Activated T-helper 2 cell treated with anti-CD3 and anti-CD28 coated beads, Interferon-gamma antibody, Interleukin-2, Interleukin-4, amounts not matched to agents 10 μg/mL and 5 μg/mL and 100 μg/mL, durations not matched to agents 14 hours and 24 hours and 36 hours (primary cell): Measurements from ENCODE around the gene RPL3. TPM values are rescaled to one million over a fixed set of nuclear protein-coding genes. Genes with fewer than 3 reads are reported as not detected.
A peak's percentile ranks its signal among the peaks of the same experiment; 100 is the strongest.

ENCODE experiments used
- DNase-seq: peaks from one replicate; pipeline ENCODE4 v3.0.0; 2021; ENCODE audit warnings: low spot score
- H3K27ac Mint-ChIP-seq: one replicate; pipeline ENCODE4 v1.8.0; 2021; ENCODE audit warnings: mixed read lengths
- H3K27me3 Mint-ChIP-seq: one replicate; pipeline ENCODE4 v1.8.0; 2021; ENCODE audit warnings: low read depth, mixed read lengths
- H3K36me3 Mint-ChIP-seq: one replicate; pipeline ENCODE4 v1.8.0; 2021; ENCODE audit warnings: low read depth, mixed read lengths
- H3K4me1 Mint-ChIP-seq: one replicate; pipeline ENCODE4 v1.8.0; 2021; ENCODE audit warnings: low read depth, mixed read lengths
- H3K4me3 Mint-ChIP-seq: one replicate; pipeline ENCODE4 v1.8.0; 2021; ENCODE audit warnings: low read depth, mild to moderate bottlenecking, moderate library complexity, mixed read lengths
- H3K9me3 Mint-ChIP-seq: one replicate; pipeline ENCODE4 v1.8.0; 2021; ENCODE audit warnings: mixed read lengths
- intact Hi-C: fragments of 100-400 bp; cut with micrococcal nuclease; formaldehyde crosslinking; loops from one replicate; pipeline ENCODE4 v1.15.1; 2023
- total RNA-seq: library from RNA; stranded (reverse); gene quantifications from 2 replicates; pipeline ENCODE4 v1.2.3, GENCODE V29; 2022

RPL3 gene
- total RNA-seq, 1 donor from 2014 or later, result 2,255 TPM

DNA sequence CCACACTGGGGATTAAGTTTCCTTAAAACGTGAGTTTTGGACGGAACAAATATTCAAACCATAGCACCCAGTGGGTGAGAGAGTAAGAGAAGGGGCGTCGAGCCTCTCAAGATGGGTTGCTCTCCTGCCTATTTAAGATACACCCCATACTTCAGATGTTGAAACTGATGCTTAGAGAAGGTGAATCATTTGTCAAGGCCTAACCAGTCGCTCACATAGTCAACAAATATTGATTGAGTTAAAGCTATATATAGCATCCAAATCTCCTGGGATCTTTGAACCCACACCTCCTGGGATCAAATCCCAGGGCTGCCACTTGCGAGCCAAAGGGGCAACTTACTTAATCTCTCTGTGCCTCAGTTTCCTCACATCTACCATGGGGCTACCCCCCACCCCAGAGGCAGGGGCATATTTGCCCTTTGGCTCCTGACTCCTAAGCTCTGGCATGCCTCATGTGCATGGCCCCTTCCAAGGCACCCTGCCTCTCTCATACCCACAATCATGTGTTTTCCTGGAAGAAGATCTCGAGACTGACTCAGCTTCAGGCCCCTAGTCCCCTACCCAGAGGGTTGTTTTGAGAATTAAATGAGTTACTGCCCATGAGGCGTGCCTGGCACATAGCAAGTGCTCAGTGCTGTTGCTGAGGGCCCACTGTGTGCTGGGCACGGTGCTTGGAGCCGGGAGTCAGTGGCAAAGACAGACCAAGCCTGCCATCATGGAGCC lies 55.6 kb downstream of the RPL3 start:
- no peak for DNase-seq
- peak overlapping the region; percentile 92 for H3K27ac Mint-ChIP-seq
- no peaks in the 10 kb centered on the region for H3K36me3 Mint-ChIP-seq
- H3K4me3 Mint-ChIP-seq, result peak overlapping the region; percentile 3
- H3K27me3 Mint-ChIP-seq, result no peaks in the 10 kb centered on the region
- intact Hi-C loops, result no loop called here
- H3K4me1 Mint-ChIP-seq, result peaks cover 30% of the 10 kb centered on the region
- peaks cover 7% of the 10 kb centered on the region for H3K9me3 Mint-ChIP-seq

Other genes with a start within 250 kb of the RPL3 start
- gene APOBEC3G, start 242.3 kb downstream of the RPL3 start, total RNA-seq, result 61.4 and 63.7 TPM in 2 replicates
- 7.3 and 8.3 TPM in 2 replicates for gene APOBEC3H, start 222.4 kb downstream of the RPL3 start, total RNA-seq
- 11.6 and 11.8 TPM in 2 replicates for gene CBX7, start 166.9 kb downstream of the RPL3 start, total RNA-seq
- gene PDGFB, start 74.6 kb downstream of the RPL3 start, total RNA-seq, result 3.3 and 4.2 TPM in 2 replicates
- not detected in 2 replicates for gene SYNGR1, start 30.4 kb upstream of the RPL3 start, total RNA-seq
- gene TAB1, start 80.2 kb upstream of the RPL3 start, total RNA-seq, result 25.4 and 25.8 TPM in 2 replicates
- 0.11 and 0.21 TPM in 2 replicates for gene MGAT3, start 137.4 kb upstream of the RPL3 start, total RNA-seq
- gene MIEF1, start 182.7 kb upstream of the RPL3 start, total RNA-seq, result 46.9 and 47.5 TPM in 2 replicates
- gene ATF4, start 200.9 kb upstream of the RPL3 start, total RNA-seq, result 339 and 348 TPM in 2 replicates
- 76.9 and 78.4 TPM in 2 replicates for gene RPS19BP1, start 213.1 kb upstream of the RPL3 start, total RNA-seq